DOHH2 (cell line): ENCODE results near the gene RTL9.

Experiments used
- CTCF ChIP-seq: fragments of 200-600 bp; sonication (generic); IDR thresholded peaks from one replicate; pipeline ENCODE4 v1.5.1; 2014; ENCODE audit warnings: antibody characterized with exemption, mild to moderate bottlenecking, low read depth, low read length; ENCODE audit not compliant: poor library complexity, severe bottlenecking
- EZH2phosphoT487 ChIP-seq: fragments of 200-600 bp; sonication (generic); IDR thresholded peaks from 2 replicates; pipeline ENCODE4 v1.6.1; 2017; ENCODE audit warnings: borderline replicate concordance, mild to moderate bottlenecking, antibody characterized with exemption, low read length, moderate library complexity, mixed read lengths

- TF ChIP-seq CTCF (no peak), EZH2phosphoT487 (no peak)
These were observed 38.7 kb downstream of the RTL9 start for GRCh38 chrX:110397339-110397738.
